GM21515 (cell line): ENCODE results near the gene ZNF423.

Experiments used
- ATAC-seq: cut with Tn5 transposase; IDR thresholded peaks from one replicate; pipeline ENCODE4 v1.9.1; 2021; ENCODE audit not compliant: unreplicated experiment

The ZNF423 gene

GRCh38 chr16:49502136-49502881, 353.6 kb downstream of the ZNF423 start:
- ATAC-seq, result no peak

- ATAC-seq, result no peak
Measured at GRCh38 chr16:49499869-49500610, 355.9 kb downstream of the ZNF423 start.

- no peak for ATAC-seq
Measured at GRCh38 chr16:49499414-49499785, 356.5 kb downstream of the ZNF423 start.

GRCh38 chr16:49498666-49499413, 357.1 kb downstream of the ZNF423 start:
- no peak for ATAC-seq

- ATAC-seq, result no peak
Measured at GRCh38 chr16:49498264-49498663, 357.6 kb downstream of the ZNF423 start.

- ATAC-seq, result no peak
Measured at GRCh38 chr16:49497466-49497865, 358.4 kb downstream of the ZNF423 start.

- no peak for ATAC-seq
Measured at GRCh38 chr16:49496656-49497055, 359.3 kb downstream of the ZNF423 start.

- no peak for ATAC-seq
Measured at GRCh38 chr16:49495596-49496355, 360.1 kb downstream of the ZNF423 start.

- ATAC-seq, result no peak
Measured at GRCh38 chr16:49494891-49495566, 360.9 kb downstream of the ZNF423 start.

- no peak for ATAC-seq
Measured at GRCh38 chr16:49494474-49494873, 361.4 kb downstream of the ZNF423 start.

- no peak for ATAC-seq
Measured at GRCh38 chr16:49493836-49494235, 362.1 kb downstream of the ZNF423 start.

GRCh38 chr16:49492896-49493626, 362.9 kb downstream of the ZNF423 start:
- no peak for ATAC-seq

- ATAC-seq, result peak; percentile 74
Measured at GRCh38 chr16:49491771-49492761, 363.8 kb downstream of the ZNF423 start.

- no peak for ATAC-seq
Measured at GRCh38 chr16:49491106-49491670, 364.7 kb downstream of the ZNF423 start.

GRCh38 chr16:49490321-49490705, 365.6 kb downstream of the ZNF423 start:
- no peak for ATAC-seq

GRCh38 chr16:49489686-49490320, 366.1 kb downstream of the ZNF423 start:
- ATAC-seq, result no peak

GRCh38 chr16:49488740-49489525, 367.0 kb downstream of the ZNF423 start:
- no peak for ATAC-seq
